Hepatocyte (in vitro differentiated cells): ENCODE measurements around the gene GPR3.

ENCODE experiments used
- CTCF ChIP-seq: fragments of 200-600 bp; sonication (generic); IDR thresholded peaks from 2 replicates; pipeline ENCODE4 v1.5.1; 2016; ENCODE audit warnings: antibody characterized with exemption, mild to moderate bottlenecking; ENCODE audit not compliant: poor library complexity
- EZH2phosphoT487 ChIP-seq: fragments of 200-600 bp; sonication (generic); IDR thresholded peaks from one replicate; pipeline ENCODE4 v1.6.1; 2018; ENCODE audit warnings: antibody characterized with exemption, mild to moderate bottlenecking, low read depth, moderate library complexity; ENCODE audit not compliant: unreplicated experiment, severe bottlenecking

DNA sequence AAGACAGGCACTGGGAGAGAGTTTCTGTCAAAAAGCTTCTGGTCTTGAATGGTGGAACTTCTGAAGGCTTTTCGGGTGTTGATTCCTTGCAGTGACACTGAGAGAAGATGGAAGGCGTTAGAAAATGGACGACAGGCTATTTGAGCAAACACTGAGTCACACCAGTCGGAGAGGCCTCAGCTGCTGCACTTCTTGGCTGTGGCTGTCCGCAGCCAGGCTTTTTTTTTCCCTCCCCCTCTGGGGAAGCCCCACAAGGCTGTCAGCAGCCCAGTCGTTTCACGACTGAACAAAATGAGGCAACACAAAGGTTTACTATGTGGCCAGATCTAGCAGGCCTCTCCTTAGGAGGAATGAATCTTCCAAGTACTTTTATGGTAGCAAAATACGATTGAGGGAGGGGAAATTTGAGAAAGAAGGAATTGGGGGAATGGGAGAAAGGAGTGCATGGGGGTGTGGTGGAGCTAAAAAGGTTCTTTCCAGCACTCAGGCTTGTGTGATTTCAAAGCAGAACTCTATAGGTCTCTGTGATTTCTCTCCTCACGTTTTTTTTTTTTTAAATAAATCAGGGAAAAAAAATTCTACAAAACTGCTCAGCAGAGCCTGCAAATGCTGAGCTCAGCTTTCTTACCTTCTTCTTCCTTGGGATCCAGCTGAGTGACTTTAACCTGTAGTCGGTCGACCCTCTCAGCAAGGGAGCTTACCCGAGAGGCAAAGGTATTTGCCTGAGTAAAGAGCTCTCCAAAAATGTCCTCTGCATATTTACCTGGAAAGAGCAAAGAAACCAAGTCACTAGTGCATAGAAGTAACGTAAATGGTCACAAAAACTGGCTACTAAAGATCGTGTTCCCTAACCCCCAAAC is 26.1 kb downstream of the GPR3 start:
- TF ChIP-seq CTCF (no peak), EZH2phosphoT487 (no peak)
